ENCODE data around the gene RAMP3.

- TF ChIP-seq CTCF (IDR thresholded peaks at IDR 0.05) = no peak
- TF ChIP-seq POLR2A (IDR thresholded peaks at IDR 0.05) = no peak
- no peak for TF ChIP-seq EP300 (IDR thresholded peaks at IDR 0.05)
Observed at GRCh38 chr7:45197461-45197860, 39.9 kb downstream of the RAMP3 start.
